Upper lobe of right lung (tissue), 1 donor: Measurements from ENCODE around the gene SPDYE9. TPM values are rescaled to one million over a fixed set of nuclear protein-coding genes. Genes with fewer than 3 reads are reported as not detected.
"Not testable (repeated sequence)": the region's sequence is repeated elsewhere in the genome, so short reads cannot be mapped to it uniquely, and the experiment has no call there.

Source experiments
- ATAC-seq: fragments of 200-7000 bp; cut with Tn5 transposase; one replicate; pipeline ENCODE4 v1.9.1; 2020; ENCODE audit warnings: mild to moderate bottlenecking, moderate library complexity
- DNase-seq: peaks from one replicate; pipeline ENCODE4 v3.0.0-alpha.2; 2020
- H3K27ac ChIP-seq: fragments of 200-600 bp; one replicate; pipeline ENCODE4 v1.8.0; 2022
- H3K27me3 ChIP-seq: fragments of 200-600 bp; one replicate; pipeline ENCODE4 v1.8.0; 2022; ENCODE audit warnings: mild to moderate bottlenecking
- H3K36me3 ChIP-seq: fragments of 200-600 bp; one replicate; pipeline ENCODE4 v1.8.0; 2022
- H3K4me1 ChIP-seq: fragments of 200-600 bp; one replicate; pipeline ENCODE4 v1.8.0; 2022
- H3K4me3 ChIP-seq: fragments of 200-600 bp; one replicate; pipeline ENCODE4 v1.8.0; 2022; ENCODE audit warnings: mild to moderate bottlenecking
- H3K9me3 ChIP-seq: fragments of 200-600 bp; one replicate; pipeline ENCODE4 v1.8.0; 2022
- intact Hi-C: fragments of 100-400 bp; cut with DNase I; formaldehyde crosslinking; loops from one replicate; pipeline ENCODE4 v1.11.0; 2022
- long read RNA-seq: library from polyadenylated mRNA; unstranded; transcript quantifications from one replicate; pipeline ENCODE4 v2.0.0, GENCODE V29; 2021
- total RNA-seq: library from RNA; stranded (reverse); fragmentation: NEBNext Ultra II Directional; extraction: Animal tissue kit (Norgen Biotek cat#: 25700); gene quantifications from one replicate; pipeline ENCODE4 v1.2.1, GENCODE V29; 2021
- donor health status: DM: no; HTN: yes; CAD: no; lungs with severe emphysema.

Gene SPDYE9, protein sequence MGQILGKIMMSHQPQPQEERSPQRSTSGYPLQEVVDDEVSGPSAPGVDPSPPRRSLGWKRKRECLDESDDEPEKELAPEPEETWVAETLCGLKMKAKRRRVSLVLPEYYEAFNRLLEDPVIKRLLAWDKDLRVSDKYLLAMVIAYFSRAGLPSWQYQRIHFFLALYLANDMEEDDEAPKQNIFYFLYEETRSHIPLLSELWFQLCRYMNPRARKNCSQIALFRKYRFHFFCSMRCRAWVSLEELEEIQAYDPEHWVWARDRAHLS
- total RNA-seq, result not detected
- long read RNA-seq, partial matches to known transcripts, result 0 of 3 reads
- long read RNA-seq, other reads (novel, unspliced or antisense), result 3 of 3 reads

DNA sequence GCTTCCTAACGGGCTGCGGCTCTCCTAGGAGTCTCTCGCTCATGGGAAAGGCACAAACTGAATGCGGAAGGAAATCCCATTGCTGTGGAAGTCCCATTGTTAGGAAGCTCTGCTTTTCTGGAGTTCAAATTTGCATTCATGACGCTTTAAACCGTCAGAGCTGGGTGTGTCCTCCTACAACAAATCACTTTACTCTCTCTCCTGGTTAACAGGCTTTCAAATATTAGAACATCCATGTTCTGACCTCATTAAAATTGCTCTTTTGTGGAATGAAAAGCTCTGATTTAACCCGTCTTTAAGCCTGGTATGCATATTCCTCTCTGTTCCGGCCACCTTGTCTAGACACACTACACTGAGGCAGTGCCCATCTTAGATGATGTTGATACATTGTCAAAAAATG is at the start of gene SPDYE9:
Gene SPDYE9 (minus strand): TSS at position 101 of the 400 bp plus-strand sequence. CDS start 1,800 bp downstream, outside the sequence.
- ATAC-seq, H3K27ac ChIP-seq, H3K4me3 ChIP-seq, DNase-seq, H3K27me3 ChIP-seq, H3K9me3 ChIP-seq, H3K36me3 ChIP-seq, intact Hi-C loops, H3K4me1 ChIP-seq: not testable (repeated sequence)

GRCh38 chr7:73134866-73135265 is 49.0 kb upstream of the SPDYE9 start:
- H3K4me3 ChIP-seq, H3K9me3 ChIP-seq, H3K36me3 ChIP-seq, H3K4me1 ChIP-seq, H3K27ac ChIP-seq, H3K27me3 ChIP-seq, intact Hi-C loops, DNase-seq, ATAC-seq: not testable (repeated sequence)

DNA sequence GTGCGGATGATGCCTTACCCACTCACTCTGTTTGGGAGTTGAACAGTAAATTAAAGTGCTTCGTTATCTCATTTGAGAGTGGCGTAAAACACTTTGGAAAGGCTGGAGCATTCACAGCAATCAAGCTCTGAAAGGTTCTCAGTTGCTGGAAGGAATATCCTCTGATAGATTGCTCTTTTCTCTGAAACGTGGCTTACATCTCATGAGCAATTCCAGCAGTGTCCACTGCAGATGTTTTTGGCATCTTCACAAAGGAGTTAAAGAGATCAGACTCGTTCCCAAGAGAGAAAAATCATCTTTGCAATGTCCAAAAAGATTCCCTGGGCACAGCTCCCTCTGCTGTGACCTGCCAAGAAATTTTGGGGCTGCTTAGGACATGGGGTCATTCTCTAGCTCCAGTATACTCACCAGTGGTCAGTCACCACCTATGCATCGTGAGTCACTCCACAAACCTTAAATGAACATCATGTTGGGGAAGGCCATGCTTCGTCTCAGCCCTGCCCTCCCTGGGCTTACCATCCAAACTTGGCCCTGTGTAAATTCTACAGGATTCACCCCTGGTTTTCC is 46.9 kb upstream of the SPDYE9 start:
- H3K27me3 ChIP-seq, H3K9me3 ChIP-seq, H3K36me3 ChIP-seq, intact Hi-C loops, H3K27ac ChIP-seq, H3K4me3 ChIP-seq, H3K4me1 ChIP-seq, ATAC-seq, DNase-seq: not testable (repeated sequence)

DNA sequence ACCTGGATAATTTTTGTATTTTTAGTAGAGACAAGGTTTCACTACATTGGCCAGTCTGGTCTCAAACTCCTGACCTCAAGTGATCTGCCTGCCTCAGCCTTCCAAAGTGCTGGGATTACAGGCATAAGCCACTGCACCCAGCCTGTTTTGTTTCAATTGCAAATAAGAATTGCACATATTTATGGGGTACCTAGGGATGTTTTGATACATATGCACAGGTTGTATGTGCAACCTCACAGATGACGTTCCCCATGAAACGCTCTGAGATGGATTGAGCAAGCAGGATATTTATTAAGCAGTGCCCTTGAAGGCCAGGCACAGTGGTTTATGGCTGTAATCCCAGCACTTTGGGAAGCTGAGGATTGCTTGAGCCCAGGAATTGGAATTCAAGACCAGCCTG is 44.8 kb upstream of the SPDYE9 start:
- H3K27me3 ChIP-seq, H3K9me3 ChIP-seq, H3K4me1 ChIP-seq, H3K4me3 ChIP-seq, H3K27ac ChIP-seq, H3K36me3 ChIP-seq, DNase-seq, ATAC-seq, intact Hi-C loops: not testable (repeated sequence)

GRCh38 chr7:73124126-73124525 is 38.3 kb upstream of the SPDYE9 start:
- DNase-seq, H3K36me3 ChIP-seq, H3K4me1 ChIP-seq, H3K9me3 ChIP-seq, H3K27me3 ChIP-seq, H3K27ac ChIP-seq, H3K4me3 ChIP-seq, intact Hi-C loops: not testable (repeated sequence)
- ATAC-seq, result peak; percentile 77

- H3K27me3 ChIP-seq, H3K27ac ChIP-seq, H3K9me3 ChIP-seq, intact Hi-C loops, H3K4me1 ChIP-seq, ATAC-seq, H3K4me3 ChIP-seq, H3K36me3 ChIP-seq: not testable (repeated sequence)
- peak; percentile 41 for DNase-seq
These were observed 37.1 kb upstream of the SPDYE9 start for GRCh38 chr7:73122778-73123447.

GRCh38 chr7:73118155-73118554 is 32.3 kb upstream of the SPDYE9 start:
- not testable (repeated sequence) for H3K4me1 ChIP-seq, H3K27me3 ChIP-seq, ATAC-seq

GRCh38 chr7:73057811-73058210 is 28.0 kb downstream of the SPDYE9 start, which contains the start of gene SPDYE11:
TSS of gene SPDYE11 (minus strand) at chr7:73057911. CDS start at chr7:73056111, 1,800 bp downstream.
- ATAC-seq, H3K27me3 ChIP-seq, H3K4me3 ChIP-seq, H3K27ac ChIP-seq, H3K9me3 ChIP-seq, H3K36me3 ChIP-seq, H3K4me1 ChIP-seq, intact Hi-C loops, DNase-seq: not testable (repeated sequence)

More at GRCh38 chr7:73118155-73118554, 32.3 kb upstream of the SPDYE9 start:
- H3K27ac ChIP-seq, H3K4me3 ChIP-seq, H3K36me3 ChIP-seq, H3K9me3 ChIP-seq, intact Hi-C loops, DNase-seq: not testable (repeated sequence)

DNA sequence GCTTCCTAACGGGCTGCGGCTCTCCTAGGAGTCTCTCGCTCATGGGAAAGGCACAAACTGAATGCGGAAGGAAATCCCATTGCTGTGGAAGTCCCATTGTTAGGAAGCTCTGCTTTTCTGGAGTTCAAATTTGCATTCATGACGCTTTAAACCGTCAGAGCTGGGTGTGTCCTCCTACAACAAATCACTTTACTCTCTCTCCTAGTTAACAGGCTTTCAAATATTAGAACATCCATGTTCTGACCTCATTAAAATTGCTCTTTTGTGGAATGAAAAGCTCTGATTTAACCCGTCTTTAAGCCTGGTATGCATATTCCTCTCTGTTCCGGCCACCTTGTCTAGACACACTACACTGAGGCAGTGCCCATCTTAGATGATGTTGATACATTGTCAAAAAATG is 56.2 kb downstream of the SPDYE9 start, which contains the start of gene SPDYE8:
Gene SPDYE8 (minus strand): TSS at position 101 of the 400 bp plus-strand sequence. CDS start 1,800 bp downstream, outside the sequence.
- intact Hi-C loops, ATAC-seq: not testable (repeated sequence)

More for the DNA sequence above, 56.2 kb downstream of the SPDYE9 start, which contains the start of gene SPDYE8:
- H3K9me3 ChIP-seq, H3K36me3 ChIP-seq, H3K27me3 ChIP-seq, H3K4me3 ChIP-seq, H3K27ac ChIP-seq, DNase-seq, H3K4me1 ChIP-seq: not testable (repeated sequence)

Other genes with a start within 250 kb of the SPDYE9 start
- gene POM121, start 160.9 kb downstream of the SPDYE9 start, total RNA-seq, result 39.4 TPM
- not detected for gene TRIM74, start 116.6 kb downstream of the SPDYE9 start, total RNA-seq
- not detected for gene SPDYE8, start 56.3 kb downstream of the SPDYE9 start, total RNA-seq
- not detected for gene SPDYE11, start 28.1 kb downstream of the SPDYE9 start, total RNA-seq
- gene NSUN5, start 222.8 kb upstream of the SPDYE9 start, total RNA-seq, result 22.4 TPM
- 0.20 TPM for gene TRIM50, start 242.0 kb upstream of the SPDYE9 start, total RNA-seq
- not detected for gene FKBP6, start 242.1 kb upstream of the SPDYE9 start, total RNA-seq